HG03457 (cell line): Measurements from ENCODE around the gene LUC7L.
A peak's percentile ranks its signal among the peaks of the same experiment; 100 is the strongest.
"Not testable (repeated sequence)": the region's sequence is repeated elsewhere in the genome, so short reads cannot be mapped to it uniquely, and the experiment has no call there.

Source experiments
- ATAC-seq: cut with Tn5 transposase; IDR thresholded peaks from one replicate; pipeline ENCODE4 v1.9.1; 2021; ENCODE audit warnings: moderate number of reproducible peaks; ENCODE audit not compliant: unreplicated experiment

LUC7L gene, protein sequence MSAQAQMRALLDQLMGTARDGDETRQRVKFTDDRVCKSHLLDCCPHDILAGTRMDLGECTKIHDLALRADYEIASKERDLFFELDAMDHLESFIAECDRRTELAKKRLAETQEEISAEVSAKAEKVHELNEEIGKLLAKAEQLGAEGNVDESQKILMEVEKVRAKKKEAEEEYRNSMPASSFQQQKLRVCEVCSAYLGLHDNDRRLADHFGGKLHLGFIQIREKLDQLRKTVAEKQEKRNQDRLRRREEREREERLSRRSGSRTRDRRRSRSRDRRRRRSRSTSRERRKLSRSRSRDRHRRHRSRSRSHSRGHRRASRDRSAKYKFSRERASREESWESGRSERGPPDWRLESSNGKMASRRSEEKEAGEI

GRCh38 chr16:228852-229730, at the start of gene LUC7L:
Gene LUC7L, minus strand, starts transcription at chr16:229449. Its CDS starts 110 bp downstream, at chr16:229339.
- peak; percentile 78 for ATAC-seq

DNA sequence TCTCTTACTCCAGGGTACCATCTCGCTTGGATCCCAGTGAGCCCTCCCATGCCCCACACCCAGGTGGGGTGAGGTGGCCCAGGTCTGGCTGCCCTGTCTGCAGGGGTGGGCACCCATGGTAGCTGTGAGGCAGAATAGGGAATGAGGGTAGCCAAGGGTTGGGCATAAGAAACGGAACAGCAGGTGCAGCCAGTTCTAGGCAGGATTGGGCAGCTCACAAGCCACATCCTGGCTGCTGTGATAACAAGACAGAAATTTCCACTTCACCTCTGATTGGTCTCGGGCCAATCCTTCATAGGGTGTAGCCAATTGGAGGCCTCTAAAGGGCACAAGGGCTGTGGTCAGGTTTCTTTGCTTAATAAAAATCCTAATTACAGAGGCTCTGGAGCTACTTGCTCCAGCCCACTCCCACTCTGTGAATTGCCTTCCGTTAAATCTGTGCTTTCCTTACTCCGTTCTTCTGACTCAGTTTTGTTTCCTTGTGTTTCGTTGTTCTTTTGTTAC, 49.7 kb upstream of the LUC7L start:
- ATAC-seq = no peak

DNA sequence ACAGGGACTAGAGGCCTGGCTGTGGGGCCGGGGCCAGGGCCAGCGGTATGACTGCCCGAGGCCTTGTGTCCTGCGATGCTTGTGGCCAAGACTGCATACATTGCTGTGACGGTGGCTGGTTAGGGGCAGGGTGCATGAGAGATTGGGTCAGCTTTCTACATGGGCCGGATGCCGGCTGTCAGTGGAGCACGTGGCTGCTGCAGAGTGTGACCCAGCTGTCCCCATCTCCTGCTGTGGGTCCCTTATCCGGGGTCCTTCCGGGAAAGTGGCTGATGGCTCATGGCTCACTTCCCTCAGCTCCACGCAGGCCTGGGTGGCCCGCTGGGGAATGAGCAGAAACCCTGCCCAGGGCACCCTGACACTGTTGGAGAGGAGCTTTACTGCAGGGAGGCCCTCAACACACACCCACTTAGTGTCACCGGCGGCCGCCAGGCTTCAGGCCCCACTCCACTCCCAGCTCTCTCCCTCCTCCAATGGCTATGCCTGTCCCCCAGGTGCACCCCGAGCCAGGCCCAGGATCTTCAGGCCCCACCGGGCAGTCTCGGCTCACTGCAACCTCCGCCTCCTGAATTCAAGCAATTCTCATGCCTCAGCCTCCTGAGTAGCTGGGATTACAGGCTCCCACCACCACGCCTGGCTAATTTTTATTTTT, 47.3 kb upstream of the LUC7L start:
- ATAC-seq = no peak

- no peak for ATAC-seq
These were observed 46.6 kb upstream of the LUC7L start, which contains the start of gene RGS11 for GRCh38 chr16:275786-276232. Gene RGS11, minus strand, starts transcription at chr16:275944. Its CDS starts 33 bp downstream, at chr16:275911.

GRCh38 chr16:275041-275641, 45.9 kb upstream of the LUC7L start:
- ATAC-seq = no peak

- ATAC-seq = no peak
These were observed 44.5 kb upstream of the LUC7L start for GRCh38 chr16:273547-274421.

DNA sequence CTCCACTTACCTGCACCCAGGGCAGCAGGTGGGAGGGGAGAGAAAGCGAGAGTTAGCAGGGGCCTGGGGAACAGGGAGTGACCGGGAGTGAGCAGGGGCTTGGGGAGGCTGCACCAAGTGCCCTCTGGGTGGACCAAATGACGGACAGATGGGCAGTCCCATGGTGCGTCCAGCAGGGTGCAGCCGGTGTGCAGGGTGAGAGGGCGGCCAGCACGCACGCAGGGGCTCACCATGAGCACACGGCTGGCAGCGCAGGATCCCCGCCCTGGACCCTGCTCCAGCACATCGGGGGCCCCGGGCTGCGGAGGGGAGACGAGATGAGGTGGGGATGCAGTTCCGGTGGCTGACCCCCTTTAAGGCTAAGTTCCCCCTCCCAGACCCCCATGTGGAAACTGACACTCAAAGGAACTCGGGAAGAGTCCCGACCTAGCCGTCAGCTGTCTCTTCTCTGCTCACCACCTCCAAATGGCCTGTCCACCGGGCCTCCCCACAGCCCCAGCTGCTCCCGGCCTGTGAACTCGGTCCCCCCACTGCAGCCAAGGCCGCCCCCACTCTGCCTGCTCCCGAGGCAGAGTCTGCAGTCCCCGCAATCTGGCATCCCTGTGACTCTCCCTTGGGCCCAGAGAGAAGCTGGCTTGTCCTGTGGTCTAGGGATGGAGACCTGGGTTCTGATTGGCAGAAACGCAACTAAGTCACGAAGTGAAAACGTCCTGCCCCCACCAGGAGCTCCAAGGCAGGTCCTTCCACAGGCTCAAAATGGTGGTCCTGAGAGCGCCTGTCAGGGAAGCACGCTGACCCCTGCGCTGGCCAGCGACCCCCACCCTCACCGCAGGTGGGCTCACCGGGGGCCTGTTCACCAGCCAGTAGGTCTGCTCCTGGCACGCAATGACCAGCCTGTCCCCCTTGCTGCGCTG, 43.6 kb upstream of the LUC7L start:
- no peak for ATAC-seq

DNA sequence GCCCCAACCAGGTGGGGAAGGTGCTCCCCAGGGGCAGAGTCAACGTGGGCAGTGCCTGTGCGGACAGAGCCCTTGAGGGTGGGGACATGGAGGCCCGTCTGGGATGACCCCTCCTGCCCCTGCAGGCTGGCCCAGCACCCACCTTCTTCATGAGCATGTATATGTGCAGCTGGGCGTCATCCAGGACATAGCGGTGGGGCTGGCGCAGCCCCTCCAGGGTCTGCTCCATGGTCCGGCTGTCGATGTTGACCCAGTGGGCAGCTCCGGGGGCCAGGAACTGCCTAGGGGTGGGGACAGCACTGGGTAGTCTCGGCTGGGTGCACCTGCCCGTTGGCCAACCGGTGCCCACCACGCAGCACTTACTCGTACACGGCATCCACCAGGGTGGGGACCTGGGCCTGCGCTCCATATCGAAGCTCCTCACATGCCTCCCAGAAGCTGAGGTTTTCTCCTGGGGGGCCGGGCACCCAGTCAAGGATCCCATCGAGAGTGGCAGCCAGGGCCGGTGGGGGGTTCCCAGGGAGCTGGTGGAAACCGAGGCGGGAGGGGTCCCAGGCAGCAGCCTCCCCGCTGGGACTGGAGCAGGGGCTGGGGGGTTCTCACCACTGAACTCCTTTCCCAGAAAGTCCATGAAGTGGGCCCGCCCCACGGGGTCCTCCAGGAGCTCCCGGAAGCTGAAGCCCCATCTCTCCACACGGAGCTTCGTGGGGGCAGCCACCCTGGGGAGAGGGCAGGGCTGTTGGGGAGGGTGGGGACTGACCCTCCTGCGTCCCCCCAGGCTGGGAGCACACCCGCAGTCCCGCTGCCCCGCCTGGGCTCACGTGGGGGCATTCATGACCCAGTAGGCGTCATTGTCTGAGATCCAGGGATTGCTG, 41.4 kb upstream of the LUC7L start:
- no peak for ATAC-seq

DNA sequence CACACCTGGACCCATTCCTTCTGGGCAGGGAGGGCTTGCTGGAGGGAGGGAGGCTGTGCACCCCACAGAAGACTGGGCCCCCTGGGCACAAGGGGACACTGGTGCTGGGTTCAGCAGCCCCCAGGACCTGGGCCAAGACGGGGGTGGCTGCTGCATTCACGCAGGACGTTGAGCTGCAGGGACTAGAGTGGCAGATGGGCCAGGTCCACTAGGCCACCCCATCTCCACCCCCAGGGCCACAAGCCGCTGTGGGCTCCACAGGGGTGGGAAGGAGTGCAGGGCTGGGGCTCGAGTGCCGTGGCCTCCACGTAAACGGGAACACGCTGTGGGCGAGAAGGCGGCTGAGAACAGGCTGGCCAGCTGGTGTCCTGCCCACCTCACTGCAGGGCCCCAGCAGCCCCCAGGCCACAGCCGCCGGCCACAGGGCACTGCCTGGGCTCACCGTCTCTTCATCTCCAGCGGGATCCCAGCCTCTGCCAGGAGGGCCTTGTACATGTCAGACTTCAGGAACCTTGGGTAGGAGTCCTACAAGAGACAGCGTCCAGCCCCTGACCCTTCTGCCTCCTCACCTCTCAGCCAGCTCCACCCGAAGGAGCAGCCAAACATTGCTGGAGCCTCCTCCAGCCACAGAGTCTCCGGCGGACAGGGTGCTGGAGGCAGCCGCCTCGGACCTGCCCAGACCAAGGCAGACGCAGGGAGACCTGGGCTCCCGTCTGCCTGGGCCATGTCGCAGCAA, 40.0 kb upstream of the LUC7L start:
- no peak for ATAC-seq

DNA sequence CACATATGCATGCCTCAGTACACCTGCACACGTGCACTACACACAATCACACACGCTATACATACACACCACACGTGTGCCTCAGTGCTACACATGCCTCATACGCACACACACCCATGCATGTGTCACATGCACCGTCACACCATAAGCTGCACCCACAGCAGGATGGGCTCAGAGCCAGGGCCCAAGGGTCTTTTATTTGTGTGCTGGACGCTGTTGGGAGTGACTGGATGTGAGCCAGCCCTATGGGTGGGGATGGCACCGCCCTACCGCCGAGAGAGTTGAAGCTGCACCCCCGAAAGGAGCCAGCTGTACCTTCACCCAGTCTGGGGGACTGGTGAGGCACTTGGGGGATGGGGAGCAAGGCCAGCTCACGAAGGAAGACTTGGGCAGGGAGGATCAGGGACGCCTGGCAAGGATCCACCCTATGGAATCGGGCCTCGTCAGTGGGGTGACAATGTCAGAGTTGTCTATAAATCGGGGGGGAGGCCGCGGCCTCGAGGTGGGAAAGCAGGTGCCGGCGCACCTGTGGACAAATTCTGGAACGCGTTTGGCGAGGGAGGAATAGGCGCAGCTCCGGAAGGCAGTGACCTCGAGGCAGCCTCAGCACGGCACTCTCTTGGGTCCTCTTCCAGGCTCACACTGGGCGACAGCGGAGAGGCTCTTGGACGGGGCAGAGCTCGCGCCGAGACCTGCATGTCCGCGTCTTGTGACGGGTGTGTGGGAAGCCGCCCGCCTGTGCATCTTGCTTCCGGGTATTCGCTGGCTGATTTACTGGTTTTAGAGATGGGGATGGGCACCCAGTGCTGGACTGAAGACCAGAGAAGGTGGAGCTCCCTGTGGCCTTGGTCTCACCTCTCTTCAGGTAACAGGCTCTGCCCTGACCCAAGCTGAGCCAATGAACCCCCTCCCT, 39.1 kb upstream of the LUC7L start:
- ATAC-seq = no peak

- ATAC-seq = not testable (repeated sequence)
These were observed 38.3 kb upstream of the LUC7L start for GRCh38 chr16:267562-267961.

DNA sequence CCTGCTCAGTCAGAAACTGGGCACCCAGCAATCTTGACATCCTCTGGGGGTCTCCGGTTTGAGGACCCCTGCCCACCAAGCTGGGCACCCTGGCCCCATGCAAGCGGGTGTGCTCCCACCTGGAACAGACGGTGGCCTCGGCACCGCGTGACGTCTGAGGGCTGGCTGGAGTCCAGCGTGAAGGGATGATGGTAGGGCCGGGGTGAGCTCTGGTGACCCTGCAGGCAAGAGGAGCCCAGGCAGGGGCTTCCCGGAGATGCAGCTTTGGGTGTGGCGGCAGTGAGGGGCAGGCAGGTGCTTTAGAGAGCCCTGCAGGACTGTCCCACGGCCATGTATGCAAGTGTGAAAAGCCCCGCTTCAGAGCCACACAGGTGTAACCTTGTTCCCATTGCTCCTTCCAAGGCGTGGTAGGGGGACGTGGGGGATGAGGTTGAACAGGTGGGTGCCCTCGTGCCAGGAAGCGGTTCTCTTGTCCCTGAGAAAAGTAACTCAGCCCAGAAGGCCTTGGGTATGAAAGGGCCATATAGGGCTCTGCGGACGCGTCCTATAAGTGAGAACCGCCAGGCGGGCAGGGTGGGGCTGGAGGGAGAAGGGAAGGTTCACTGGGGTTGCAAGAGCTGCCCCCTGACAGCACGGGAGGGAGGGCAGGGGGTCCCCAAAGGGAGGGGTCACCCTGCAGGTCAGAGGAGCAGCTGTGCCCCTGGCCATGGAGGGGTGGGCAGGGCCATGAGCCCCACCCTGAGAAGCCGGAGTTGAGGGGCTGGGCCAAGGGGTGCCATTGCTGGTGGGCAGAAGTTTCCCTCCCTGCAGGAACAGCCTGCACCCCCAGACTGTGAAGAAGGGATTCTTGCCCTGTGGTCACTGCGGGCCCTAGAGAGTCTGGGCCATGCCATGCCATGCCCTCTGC, 37.3 kb upstream of the LUC7L start:
- ATAC-seq = no peak

GRCh38 chr16:265711-266110, 36.5 kb upstream of the LUC7L start:
- ATAC-seq = no peak

- no peak for ATAC-seq
These were observed 35.8 kb upstream of the LUC7L start for GRCh38 chr16:265002-265529.
